Calu3 (cell line): Measurements from ENCODE around the gene GREM2. TPM values are rescaled to one million over a fixed set of nuclear protein-coding genes. Genes with fewer than 3 reads are reported as not detected.

Experiments
- BruUV-seq: library from RNA; stranded (reverse); fragments of 400-500 nt; replicated peaks from 2 replicates; lab custom pipeline; 2021; lab: Mats Ljungman, UMichigan
- CTCF ChIA-PET: fragments of 300-600 bp; sonication (Branson Sonifier 250); formaldehyde crosslinking; loops from one replicate; lab custom pipeline; 2022; ENCODE audit warnings: antibody characterized with exemption; lab: Charles Lee
- DNase-seq: peaks from one replicate; pipeline ENCODE4 v3.0.0; 2022
- H3K27ac Mint-ChIP-seq: one replicate; pipeline ENCODE4 v1.8.0; 2022; ENCODE audit warnings: mixed read lengths; ENCODE audit not compliant: unreplicated experiment
- H3K27me3 Mint-ChIP-seq: one replicate; pipeline ENCODE4 v1.8.0; 2022; ENCODE audit warnings: mixed read lengths; ENCODE audit not compliant: unreplicated experiment
- H3K36me3 Mint-ChIP-seq: one replicate; pipeline ENCODE4 v1.8.0; 2022; ENCODE audit warnings: mild to moderate bottlenecking, moderate library complexity, mixed read lengths; ENCODE audit not compliant: insufficient read depth, unreplicated experiment
- H3K4me1 Mint-ChIP-seq: one replicate; pipeline ENCODE4 v1.8.0; 2022; ENCODE audit warnings: mild to moderate bottlenecking, low read depth, mixed read lengths; ENCODE audit not compliant: unreplicated experiment
- H3K4me3 Mint-ChIP-seq: one replicate; pipeline ENCODE4 v1.8.0; 2022; ENCODE audit warnings: mild to moderate bottlenecking, low read depth, moderate library complexity, mixed read lengths; ENCODE audit not compliant: unreplicated experiment
- H3K9me3 Mint-ChIP-seq: one replicate; pipeline ENCODE4 v1.8.0; 2022; ENCODE audit warnings: low read depth, mixed read lengths; ENCODE audit not compliant: unreplicated experiment
- CTCF ChIP-seq: fragments of 200-600 bp; IDR thresholded peaks from one replicate; pipeline ENCODE4 v1.8.0; 2022; ENCODE audit warnings: antibody characterized with exemption; ENCODE audit not compliant: unreplicated experiment
- intact Hi-C: fragments of 100-400 bp; cut with micrococcal nuclease; formaldehyde crosslinking; loops from one replicate; pipeline ENCODE4 v1.10.0; 2022; ENCODE audit not compliant: unreplicated experiment
- total RNA-seq: library from RNA; stranded (reverse); gene quantifications from 2 replicates; pipeline ENCODE4 v1.2.3, GENCODE V29; 2022

GREM2 gene
- total RNA-seq, 1 experiment from 2014 or later, result not detected

GRCh38 chr1:240553351-240553750, 58.6 kb downstream of the GREM2 start:
- intact Hi-C loops, result no loop called here
- Mint-ChIP-seq H3K4me1 (no peaks in the 10 kb centered on the region), H3K27ac (no peak overlapping the region), H3K36me3 (no peaks in the 10 kb centered on the region), H3K27me3 (no peaks in the 10 kb centered on the region), H3K9me3 (peaks cover 9% of the 10 kb centered on the region), H3K4me3 (no peak overlapping the region)
- TF ChIP-seq CTCF, result no peak
- CTCF ChIA-PET, result no interaction called here
- BruUV-seq, result no TSS peak
- DNase-seq, result no peak

- Mint-ChIP-seq H3K27me3 (peaks cover 32% of the 10 kb centered on the region), H3K36me3 (no peaks in the 10 kb centered on the region), H3K4me3 (no peak overlapping the region), H3K27ac (no peak overlapping the region), H3K4me1 (no peaks in the 10 kb centered on the region), H3K9me3 (no peaks in the 10 kb centered on the region)
- CTCF ChIA-PET, result no interaction called here
- no peak for TF ChIP-seq CTCF
- intact Hi-C loops, result no loop called here
- no TSS peak for BruUV-seq
- no peak for DNase-seq
Observed at GRCh38 chr1:240539769-240540414, 72.1 kb downstream of the GREM2 start.

- no peak overlapping the region for H3K27ac Mint-ChIP-seq
- H3K9me3 Mint-ChIP-seq, result peaks cover 2% of the 10 kb centered on the region
- H3K4me1 Mint-ChIP-seq, result no peaks in the 10 kb centered on the region
- no peak for TF ChIP-seq CTCF
- peaks cover 34% of the 10 kb centered on the region for H3K27me3 Mint-ChIP-seq
- BruUV-seq, result no TSS peak
- H3K36me3 Mint-ChIP-seq, result peaks cover 4% of the 10 kb centered on the region
- no peak for DNase-seq
- CTCF ChIA-PET, result no interaction called here
- H3K4me3 Mint-ChIP-seq, result no peak overlapping the region
- intact Hi-C loops, result no loop called here
Observed at GRCh38 chr1:240538776-240539430, 73.1 kb downstream of the GREM2 start.

GRCh38 chr1:240533154-240533780, 78.7 kb downstream of the GREM2 start:
- no peak for TF ChIP-seq CTCF
- intact Hi-C loops, result no loop called here
- BruUV-seq, result no TSS peak

More at GRCh38 chr1:240533154-240533780, 78.7 kb downstream of the GREM2 start:
- DNase-seq, result no peak
- Mint-ChIP-seq H3K4me3 (no peak overlapping the region), H3K9me3 (peaks cover 2% of the 10 kb centered on the region), H3K27ac (no peak overlapping the region), H3K4me1 (no peaks in the 10 kb centered on the region), H3K27me3 (peaks cover 37% of the 10 kb centered on the region), H3K36me3 (peaks cover 4% of the 10 kb centered on the region)
- CTCF ChIA-PET, result no interaction called here
